Measurements from ENCODE around the gene C1orf116. TPM values are rescaled to one million over a fixed set of nuclear protein-coding genes. Genes with fewer than 3 reads are reported as not detected.

C1orf116 gene
- total and polyA plus RNA-seq, 10 donors: 0.02 to 1.0 (median 0.27) TPM; not detected in 1

DNA sequence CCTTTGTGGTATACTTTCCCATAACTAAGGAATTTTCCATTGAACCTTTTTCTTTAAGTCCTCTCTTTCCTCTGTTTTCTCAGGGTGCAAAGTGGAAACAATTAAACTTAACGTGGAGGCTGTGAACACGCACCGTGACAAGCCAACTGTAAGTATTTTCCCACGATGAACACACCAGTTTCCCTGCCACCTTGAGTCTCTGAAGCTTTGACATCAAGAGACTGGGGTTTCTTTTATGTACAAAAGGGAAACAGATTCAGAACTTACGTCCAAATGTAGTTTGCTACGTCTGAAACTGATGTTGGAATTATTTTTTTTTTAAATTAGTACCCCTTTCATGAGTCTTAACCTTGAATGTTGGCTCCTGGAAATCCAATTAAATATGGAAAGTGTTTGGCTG is 38.9 kb upstream of the C1orf116 start:
- H3K27ac ChIP-seq: peak overlapping the region in 7 of 8 donors; percentile 15 to 88 (median 86)
- TF ChIP-seq POLR2A (IDR thresholded peaks at IDR 0.05) (no peak), POLR2AphosphoS5 (IDR thresholded peaks at IDR 0.05) (no peak)
- TF ChIP-seq, protein P1, sequence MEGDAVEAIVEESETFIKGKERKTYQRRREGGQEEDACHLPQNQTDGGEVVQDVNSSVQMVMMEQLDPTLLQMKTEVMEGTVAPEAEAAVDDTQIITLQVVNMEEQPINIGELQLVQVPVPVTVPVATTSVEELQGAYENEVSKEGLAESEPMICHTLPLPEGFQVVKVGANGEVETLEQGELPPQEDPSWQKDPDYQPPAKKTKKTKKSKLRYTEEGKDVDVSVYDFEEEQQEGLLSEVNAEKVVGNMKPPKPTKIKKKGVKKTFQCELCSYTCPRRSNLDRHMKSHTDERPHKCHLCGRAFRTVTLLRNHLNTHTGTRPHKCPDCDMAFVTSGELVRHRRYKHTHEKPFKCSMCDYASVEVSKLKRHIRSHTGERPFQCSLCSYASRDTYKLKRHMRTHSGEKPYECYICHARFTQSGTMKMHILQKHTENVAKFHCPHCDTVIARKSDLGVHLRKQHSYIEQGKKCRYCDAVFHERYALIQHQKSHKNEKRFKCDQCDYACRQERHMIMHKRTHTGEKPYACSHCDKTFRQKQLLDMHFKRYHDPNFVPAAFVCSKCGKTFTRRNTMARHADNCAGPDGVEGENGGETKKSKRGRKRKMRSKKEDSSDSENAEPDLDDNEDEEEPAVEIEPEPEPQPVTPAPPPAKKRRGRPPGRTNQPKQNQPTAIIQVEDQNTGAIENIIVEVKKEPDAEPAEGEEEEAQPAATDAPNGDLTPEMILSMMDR (IDR thresholded peaks at IDR 0.05 in 8 of 11, conservative IDR thresholded peaks at IDR 0.05 in 3 of 11): no peak
- no peaks in the 10 kb centered on the region for H3K27me3 ChIP-seq (replicated peaks in 1 of 7)
- intact Hi-C loops (cut with DNase I; ENCODE audit: low total_unique reads): loop anchor here (10.0 kb wide), 1 partner anchor 67 kb away; no protein-coding TSS in a partner anchor
- no peak for DNase-seq
- no peaks in the 10 kb centered on the region for H3K9me3 ChIP-seq
- H3K36me3 ChIP-seq: peaks cover 0 to 100% (median 31%) of the 10 kb centered on the region in 6 donors
- H3K4me1 ChIP-seq: peaks cover 0 to 42% (median 13%) of the 10 kb centered on the region in 6 donors
- peak overlapping the region in 1 of 8 donors; percentile 36 for H3K4me3 ChIP-seq
- 73 to 88% (median 82%) methylated on average over 6 of the region's 6 CpGs for WGBS, 5 donors

DNA sequence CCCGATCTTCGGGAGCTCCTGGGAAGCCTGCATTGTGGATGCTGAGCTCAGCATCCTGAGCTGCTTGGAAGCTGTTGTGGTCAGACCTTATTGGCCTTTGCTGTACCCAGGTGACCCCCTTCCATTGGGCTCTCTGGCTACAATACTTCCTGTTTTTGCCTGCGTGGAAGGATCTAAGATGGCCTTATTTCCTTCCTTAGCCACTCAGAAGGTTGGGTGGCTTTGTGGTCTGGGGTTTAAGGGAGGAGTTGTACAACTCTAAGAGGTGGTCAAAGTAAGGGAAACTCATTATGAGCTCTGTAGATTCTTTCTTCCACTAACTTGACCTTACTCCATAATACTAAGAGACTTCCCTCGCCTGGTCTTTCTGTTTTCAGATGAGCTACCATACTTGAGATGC is 38.3 kb upstream of the C1orf116 start:
- Histone ChIP-seq H3K9me3 (no peaks in the 10 kb centered on the region), H3K27ac (peak overlapping the region in 7 of 8 donors; percentile 53 to 88 (median 86)), H3K36me3 (peaks cover 0 to 100% (median 33%) of the 10 kb centered on the region in 6 donors), H3K4me1 (peaks cover 0 to 42% (median 13%) of the 10 kb centered on the region in 6 donors), H3K27me3 (replicated peaks in 1 of 7) (no peaks in the 10 kb centered on the region), H3K4me3 (peak overlapping the region in 1 of 8 donors; percentile 36)
- no peak for TF ChIP-seq POLR2A (IDR thresholded peaks at IDR 0.05)
- TF ChIP-seq, protein P1 (IDR thresholded peaks at IDR 0.05 in 8 of 11, conservative IDR thresholded peaks at IDR 0.05 in 3 of 11): no peak
- TF ChIP-seq POLR2AphosphoS5 (IDR thresholded peaks at IDR 0.05): peak in 1 of 3 donors; percentile 65
- WGBS, 5 donors: 56 to 68% (median 60%) methylated on average over 4 of the region's 4 CpGs
- no peak for DNase-seq
- intact Hi-C loops (cut with DNase I; ENCODE audit: low total_unique reads): loop anchor here (10.0 kb wide), 1 partner anchor 66 kb away; no protein-coding TSS in a partner anchor

DNA sequence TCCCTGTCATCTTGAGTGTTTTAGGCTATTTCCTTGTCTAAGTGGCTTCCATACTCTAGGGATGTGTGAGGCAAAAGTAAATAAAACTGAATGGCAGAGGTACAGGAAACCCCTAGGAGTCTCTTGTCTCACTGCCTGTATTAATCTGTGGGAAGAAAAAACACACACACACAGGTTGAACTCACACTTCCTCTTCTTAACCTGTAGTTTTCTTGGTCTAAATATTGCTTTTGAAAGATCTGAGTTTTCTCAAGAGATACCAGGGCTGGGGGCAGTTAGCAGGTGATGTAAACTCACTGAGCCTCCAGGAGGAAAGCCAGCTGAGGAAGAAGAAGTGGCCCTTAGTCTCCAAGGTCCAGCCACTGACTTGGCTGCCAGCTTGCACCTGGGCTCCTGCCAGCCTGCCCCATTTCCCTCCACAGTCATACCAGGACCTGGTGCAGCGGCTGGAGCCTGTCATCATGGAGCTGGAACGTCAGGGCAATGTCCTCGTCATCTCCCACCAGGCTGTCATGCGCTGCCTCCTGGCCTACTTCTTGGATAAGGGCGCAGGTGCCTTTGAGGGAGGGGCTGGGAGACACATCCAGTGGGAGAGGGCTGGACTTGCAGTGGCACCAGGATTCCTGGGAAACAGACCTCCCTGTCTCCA is 37.4 kb upstream of the C1orf116 start:
- Histone ChIP-seq H3K36me3 (peaks cover 0 to 100% (median 39%) of the 10 kb centered on the region in 6 donors), H3K27ac (peak overlapping the region in 7 of 8 donors; percentile 53 to 88 (median 86)), H3K9me3 (no peaks in the 10 kb centered on the region), H3K27me3 (replicated peaks in 1 of 7) (no peaks in the 10 kb centered on the region), H3K4me1 (peaks cover 0 to 42% (median 13%) of the 10 kb centered on the region in 6 donors), H3K4me3 (peak overlapping the region in 1 of 8 donors; percentile 36)
- TF ChIP-seq POLR2AphosphoS5 (IDR thresholded peaks at IDR 0.05): peak in 1 of 3 donors; percentile 53
- TF ChIP-seq, protein P1 (IDR thresholded peaks at IDR 0.05 in 8 of 11, conservative IDR thresholded peaks at IDR 0.05 in 3 of 11): no peak
- DNase-seq: peak; percentile 77
- intact Hi-C loops (cut with DNase I; ENCODE audit: low total_unique reads): loop anchor here (10.0 kb wide), 1 partner anchor 65 kb away; no protein-coding TSS in a partner anchor
- 80 to 100% (median 89%) methylated on average over 2 to 5 of the region's 5 CpGs for WGBS, 5 donors

DNA sequence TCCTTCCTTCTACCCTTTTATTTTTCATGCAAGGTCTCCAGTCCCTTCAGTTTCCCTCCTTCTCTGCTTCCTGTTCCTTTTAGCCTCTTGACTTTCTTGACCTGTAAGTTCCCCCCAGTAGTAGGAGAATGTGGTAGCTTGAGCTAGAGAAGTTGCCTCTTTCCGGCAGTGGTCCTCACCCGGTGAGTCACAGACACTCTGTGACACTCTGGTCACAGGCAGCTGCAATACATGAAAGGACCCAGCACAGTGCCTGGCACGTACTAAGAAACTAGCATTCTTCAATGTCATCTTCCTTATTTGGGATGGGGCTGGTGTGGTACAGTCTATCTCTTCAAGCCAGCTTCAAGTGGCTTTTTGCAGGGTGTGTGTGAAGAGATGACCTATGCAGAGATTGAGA is 36.5 kb upstream of the C1orf116 start:
- H3K27ac ChIP-seq: peak overlapping the region in 7 of 8 donors; percentile 53 to 88 (median 86)
- peak; percentile 78 for DNase-seq
- H3K36me3 ChIP-seq: peaks cover 0 to 100% (median 40%) of the 10 kb centered on the region in 6 donors
- WGBS, 5 donors: 50 to 65% (median 58%) methylated on average over 3 of the region's 3 CpGs
- no peaks in the 10 kb centered on the region for H3K27me3 ChIP-seq (replicated peaks in 1 of 7)
- no peaks in the 10 kb centered on the region for H3K9me3 ChIP-seq
- peak overlapping the region in 1 of 8 donors; percentile 36 for H3K4me3 ChIP-seq
- TF ChIP-seq POLR2A (IDR thresholded peaks at IDR 0.05) (no peak), POLR2AphosphoS5 (IDR thresholded peaks at IDR 0.05) (peak in 1 of 3 donors; percentile 72)
- TF ChIP-seq, protein P1 (IDR thresholded peaks at IDR 0.05 in 8 of 11, conservative IDR thresholded peaks at IDR 0.05 in 3 of 11): no peak
- intact Hi-C loops (cut with DNase I; ENCODE audit: low total_unique reads): no loop called here
- peaks cover 0 to 42% (median 13%) of the 10 kb centered on the region in 6 donors for H3K4me1 ChIP-seq

All from spleen (tissue), 11 donors.